Right lung (tissue), 5 donors: ENCODE data around the gene HSBP1L1. TPM values are rescaled to one million over a fixed set of nuclear protein-coding genes. Genes with fewer than 3 reads are reported as not detected.
"Not testable (repeated sequence)": the region's sequence is repeated elsewhere in the genome, so short reads cannot be mapped to it uniquely, and the experiment has no call there.

Experiments
- DNase-seq, 2 donors: peaks; one replicate each; pipeline ENCODE4 v3.0.0-alpha.2; 2013
- polyA plus RNA-seq, 5 donors: library from polyadenylated mRNA; unstranded; fragments of 120-200 nt; gene quantifications; one replicate each; pipeline versions ENCODE4 v1.2.1 to v1.2.3, GENCODE V29; 2013; ENCODE audit warnings: inconsistent platforms in 1 of 5, low replicate concordance in 1 of 5; ENCODE audit not compliant: insufficient read length in 5 of 5, insufficient read depth in 1 of 5

The HSBP1L1 gene
- polyA plus RNA-seq, 5 donors, result 24.5 to 28.7 (median 27.7) TPM

- DNase-seq, result no peak
These were observed 9.0 kb upstream of the HSBP1L1 start for GRCh38 chr18:79955302-79956075.

DNA sequence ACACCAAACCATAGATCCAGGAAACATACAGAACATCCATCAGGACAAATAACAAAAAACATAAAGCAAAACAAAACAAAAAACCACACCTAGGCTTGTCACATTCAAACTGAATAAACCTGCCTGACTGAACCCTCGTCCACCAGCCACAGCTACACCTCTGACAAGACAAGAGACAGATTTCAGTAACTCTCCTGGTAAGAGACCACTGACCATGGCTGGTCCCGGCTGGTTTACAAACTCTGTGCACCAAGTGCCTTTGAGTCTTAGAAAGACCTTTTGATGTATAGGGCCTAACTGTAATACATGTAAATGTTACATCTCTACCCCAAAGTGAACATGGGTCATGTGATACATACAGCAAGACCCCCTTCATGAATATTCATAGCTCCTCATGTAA, 8.2 kb upstream of the HSBP1L1 start:
- no peak for DNase-seq

GRCh38 chr18:79958981-79959380, 5.5 kb upstream of the HSBP1L1 start:
- DNase-seq, result no peak

GRCh38 chr18:79960161-79960801, 4.2 kb upstream of the HSBP1L1 start:
- DNase-seq, result not testable (repeated sequence)

GRCh38 chr18:79960921-79961526, 3.4 kb upstream of the HSBP1L1 start:
- no peak for DNase-seq

- no peak for DNase-seq
These were observed 2.7 kb upstream of the HSBP1L1 start for GRCh38 chr18:79961527-79962291.

- no peak for DNase-seq
These were observed 2.1 kb upstream of the HSBP1L1 start for GRCh38 chr18:79962311-79962710.

DNA sequence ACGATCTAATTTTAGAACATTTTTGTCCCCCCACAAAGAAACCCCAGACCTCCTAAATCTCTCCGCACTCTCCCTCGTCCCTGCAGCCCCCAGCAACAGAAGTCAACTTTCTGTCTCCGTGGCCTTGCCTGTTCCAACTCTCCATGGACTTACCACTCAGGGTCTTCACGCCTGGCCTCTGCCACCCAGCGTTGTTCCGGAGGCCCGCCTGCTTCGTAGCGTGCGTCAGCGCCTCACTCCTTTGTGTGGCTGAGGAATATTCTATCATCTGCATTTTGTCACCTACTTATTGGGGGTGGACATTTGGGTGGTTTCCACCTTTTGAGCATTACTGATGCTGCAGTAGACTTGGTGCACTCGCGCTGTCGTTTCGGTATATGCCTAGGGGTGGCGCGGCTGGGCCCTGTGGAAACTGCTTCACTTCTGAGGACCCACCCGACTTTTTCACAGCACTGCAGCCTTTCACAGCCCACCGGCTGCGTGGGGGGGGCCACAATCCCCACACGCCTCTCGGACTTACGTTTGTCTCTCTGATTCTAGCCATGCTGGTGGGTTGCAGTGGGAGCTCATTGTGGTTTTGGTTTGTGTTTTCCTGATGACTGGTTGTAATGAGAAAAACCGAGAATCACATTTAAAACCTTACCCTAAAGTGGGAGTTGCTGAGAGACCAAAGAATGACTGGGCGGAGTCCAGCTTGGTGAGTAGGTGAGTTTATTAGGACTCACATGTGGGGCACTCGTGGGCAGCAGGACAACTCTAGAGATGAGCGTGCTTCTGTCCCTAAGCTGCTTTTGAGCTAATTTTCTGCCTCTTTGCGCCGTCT, 1.4 kb upstream of the HSBP1L1 start:
- DNase-seq, result no peak

DNA sequence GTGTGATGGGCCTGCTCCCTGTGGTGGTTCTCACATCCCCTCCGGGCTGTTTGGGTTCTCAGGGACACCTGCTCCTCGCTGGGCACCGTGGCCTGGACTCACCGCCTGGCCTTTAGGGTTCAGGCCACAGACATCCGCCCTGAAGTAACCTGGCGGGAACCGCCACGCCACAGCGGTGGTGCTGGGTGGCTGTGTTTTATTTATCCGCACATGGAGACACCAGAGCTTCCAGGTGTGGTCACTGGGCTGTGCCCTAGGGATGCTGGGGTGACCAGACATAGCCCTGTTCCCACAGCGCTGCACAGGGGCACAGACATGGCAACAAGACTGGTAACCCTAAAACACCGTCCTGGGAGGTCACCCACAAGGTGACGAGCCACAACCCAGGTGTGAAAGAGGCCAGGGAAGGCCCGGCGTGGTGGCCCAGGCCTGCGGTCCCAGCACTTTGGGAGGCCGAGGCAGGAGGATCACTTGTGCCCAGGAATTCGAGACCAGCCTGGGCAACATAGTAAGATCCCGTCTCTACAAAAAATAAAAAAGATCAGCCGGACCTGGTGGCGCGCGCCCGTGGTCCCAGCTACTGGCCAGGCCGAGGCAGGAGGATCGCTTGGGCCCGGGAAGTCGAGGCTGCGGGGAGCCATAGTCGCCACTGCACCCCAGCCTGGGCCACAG, 649 bp upstream of the HSBP1L1 start:
- no peak for DNase-seq

- peak in 1 of 2 donors; percentile 55 for DNase-seq
These were observed 868 bp downstream of the HSBP1L1 start for GRCh38 chr18:79965119-79965902.

- no peak for DNase-seq
These were observed 6.1 kb downstream of the HSBP1L1 start for GRCh38 chr18:79970419-79971133.

DNA sequence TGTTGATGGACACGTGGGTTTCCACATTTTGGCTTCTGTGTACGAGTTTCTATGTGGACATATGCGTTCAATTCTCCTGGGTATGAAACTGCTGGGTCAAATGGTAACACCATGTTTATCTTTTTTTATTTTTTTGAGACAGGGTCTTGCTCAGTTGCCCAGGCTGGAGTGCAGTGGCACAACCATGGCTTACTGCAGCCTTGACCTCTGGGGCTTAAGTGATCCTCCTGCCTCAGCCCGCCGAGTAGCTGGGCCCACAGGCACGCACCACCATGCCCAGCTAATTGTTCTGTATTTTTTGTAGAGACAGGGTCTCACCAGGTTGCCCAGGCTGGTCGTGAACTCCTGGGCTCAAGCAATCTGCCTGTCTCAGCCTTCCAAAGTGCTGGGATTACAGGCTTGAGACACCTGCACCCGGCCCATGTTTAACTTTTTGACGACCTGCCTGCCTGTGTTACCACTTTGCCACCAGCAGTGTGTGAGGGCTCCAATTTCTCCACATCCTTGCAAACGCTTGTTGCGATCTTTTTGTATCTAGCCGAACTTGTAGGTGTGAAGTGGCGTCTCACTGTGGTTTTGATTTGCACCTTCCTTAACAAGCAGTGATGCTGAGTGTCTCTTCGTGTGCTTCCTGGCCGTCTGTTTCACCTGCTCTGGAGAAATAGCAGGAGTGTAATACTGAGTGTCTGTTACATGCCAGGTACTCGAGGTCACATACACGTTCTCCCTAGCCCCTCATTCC, 6.9 kb downstream of the HSBP1L1 start:
- no peak for DNase-seq

DNA sequence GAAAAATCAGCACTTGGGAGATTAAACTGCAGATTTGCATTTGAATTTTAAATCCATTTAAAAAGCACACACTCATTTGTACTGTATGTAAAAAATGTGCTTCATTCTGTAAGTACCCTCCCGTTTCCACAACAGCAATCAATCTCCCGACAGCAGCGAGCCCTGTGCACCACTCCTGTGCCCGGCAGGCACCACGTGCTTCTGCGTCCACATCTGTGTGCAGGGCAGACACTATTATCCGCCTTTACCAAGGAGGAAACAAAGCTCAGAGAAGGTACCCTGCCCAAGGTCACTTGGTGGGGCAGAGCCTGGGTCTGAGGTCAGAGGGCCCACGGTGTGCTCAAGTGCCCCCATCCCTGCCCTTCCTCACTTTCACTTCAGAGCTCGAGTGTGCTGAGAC, 7.5 kb downstream of the HSBP1L1 start:
- DNase-seq, result no peak

DNA sequence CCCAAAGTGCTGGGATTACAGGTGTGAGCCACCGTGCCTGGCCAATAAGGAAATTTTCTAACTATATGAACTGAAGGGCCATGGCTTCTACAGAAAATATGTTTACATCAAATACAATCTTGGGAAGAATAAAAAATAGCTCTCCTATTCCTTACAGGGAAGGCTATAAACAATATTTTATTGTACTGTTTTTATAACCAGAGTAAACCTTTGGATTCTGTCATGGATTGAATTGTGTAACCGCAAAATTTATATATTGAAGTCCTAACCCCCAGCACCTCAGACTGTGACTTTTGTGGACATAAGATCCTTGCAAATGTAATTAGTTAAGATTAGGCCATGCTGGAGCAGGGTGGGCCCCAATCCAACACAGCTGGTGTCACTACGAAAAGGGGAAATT, 8.3 kb downstream of the HSBP1L1 start:
- no peak for DNase-seq

DNA sequence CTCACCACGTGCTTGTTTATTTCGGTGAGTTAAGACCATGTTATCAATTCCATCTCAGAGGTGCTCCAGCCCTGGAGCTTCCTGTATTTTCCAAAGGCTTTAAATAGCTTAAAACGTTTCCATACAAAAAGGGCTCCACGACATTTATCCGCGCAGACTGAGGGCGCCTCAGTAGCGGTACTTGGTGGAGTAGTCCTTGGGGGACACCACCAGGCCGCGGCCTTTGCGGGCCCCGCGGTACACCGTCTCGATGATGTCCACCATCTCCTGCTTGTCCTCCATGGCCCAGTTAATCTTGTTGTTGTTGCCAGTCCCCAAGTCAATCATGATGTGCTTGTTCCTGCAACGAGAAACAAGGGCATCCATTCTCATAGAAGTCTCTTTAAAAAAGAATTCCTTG, 9.1 kb downstream of the HSBP1L1 start:
- DNase-seq, result no peak

- DNase-seq, result no peak
These were observed 9.7 kb downstream of the HSBP1L1 start for GRCh38 chr18:79974025-79974654.

- no peak for DNase-seq
These were observed 10.6 kb downstream of the HSBP1L1 start for GRCh38 chr18:79975043-79975442.
